CD14-positive monocyte (primary cell): ENCODE data around the gene PLEKHJ1. TPM values are rescaled to one million over a fixed set of nuclear protein-coding genes. Genes with fewer than 3 reads are reported as not detected.
A peak's percentile ranks its signal among the peaks of the same experiment; 100 is the strongest.

ENCODE experiments used
- DNase-seq, 3 donors: peaks; one replicate each; pipeline ENCODE4 v3.0.0-alpha.2; 2011 to 2022
- H2AFZ ChIP-seq: 2 replicates; pipeline ENCODE4 v1.6.0; 2012; ENCODE audit warnings: mild to moderate bottlenecking, low read depth, low read length, inconsistent platforms; ENCODE audit not compliant: insufficient read depth, poor library complexity, severe bottlenecking
- H3K27ac ChIP-seq, 2 donors: 1 replicate in 1 of 2; 2 replicates in 1 of 2; pipeline ENCODE4 v1.5.1; 2012 to 2013; ENCODE audit warnings: low read length in 2 of 2, control low read depth in 1 of 2, inconsistent platforms in 1 of 2, low read depth in 1 of 2, mild to moderate bottlenecking in 1 of 2
- H3K27me3 ChIP-seq, 2 donors: one replicate each; pipeline versions ENCODE4 v1.6.0 to v1.6.1; 2011 to 2013; ENCODE audit warnings: low read length in 2 of 2; ENCODE audit not compliant: control insufficient read depth in 2 of 2, insufficient read depth in 2 of 2
- H3K36me3 ChIP-seq, 2 donors: replicated peaks in 1 of 2; 1 replicate in 1 of 2; 2 replicates in 1 of 2; pipeline versions ENCODE4 v1.5.1 to v1.6.1; 2012 to 2013; ENCODE audit warnings: low read length in 2 of 2, control low read depth in 1 of 2, inconsistent platforms in 1 of 2, mild to moderate bottlenecking in 1 of 2; ENCODE audit not compliant: insufficient read depth in 2 of 2, control insufficient read depth in 1 of 2
- H3K4me1 ChIP-seq, 2 donors: 1 replicate in 1 of 2; 2 replicates in 1 of 2; pipeline versions ENCODE4 v1.5.1 to v1.6.1; 2012 to 2013; ENCODE audit warnings: low read length in 2 of 2, control low read depth in 1 of 2, inconsistent platforms in 1 of 2, mild to moderate bottlenecking in 1 of 2, moderate library complexity in 1 of 2; ENCODE audit not compliant: insufficient read depth in 2 of 2, control insufficient read depth in 1 of 2
- H3K4me2 ChIP-seq: replicated peaks from 2 replicates; pipeline ENCODE3; 2012; ENCODE audit warnings: low read length, moderate library complexity, mild to moderate bottlenecking; ENCODE audit not compliant: poor library complexity, severe bottlenecking; ENCODE audit errors: extremely low read depth
- H3K4me3 ChIP-seq, 3 experiments: fragments of 200-600 bp in 1 of 3; sonication (generic) in 1 of 3; replicated peaks in 1 of 3; 1 replicate in 2 of 3; 2 replicates in 1 of 3; pipeline ENCODE4 v1.5.1; 2011 to 2013; ENCODE audit warnings: low read length in 3 of 3, mild to moderate bottlenecking in 3 of 3, control low read depth in 2 of 3, low read depth in 2 of 3, inconsistent platforms in 1 of 3, moderate library complexity in 1 of 3
- H3K79me2 ChIP-seq: 2 replicates; pipeline ENCODE4 v1.6.0; 2012; ENCODE audit warnings: mild to moderate bottlenecking, control low read depth, inconsistent platforms, low read length, moderate library complexity; ENCODE audit not compliant: insufficient read depth
- H3K9ac ChIP-seq: 2 replicates; pipeline ENCODE4 v1.6.0; 2017; ENCODE audit warnings: low read length, mild to moderate bottlenecking; ENCODE audit not compliant: insufficient read depth, poor library complexity, severe bottlenecking
- H3K9me3 ChIP-seq, 2 donors: replicated peaks in 1 of 2; 1 replicate in 1 of 2; 2 replicates in 1 of 2; pipeline versions ENCODE4 v1.5.1 to v1.6.1; 2012 to 2013; ENCODE audit warnings: low read length in 2 of 2, control low read depth in 1 of 2; ENCODE audit not compliant: control insufficient read depth in 1 of 2, insufficient read depth in 1 of 2
- H4K20me1 ChIP-seq: 2 replicates; pipeline ENCODE4 v1.6.0; 2012; ENCODE audit warnings: mild to moderate bottlenecking, low read length, control low read depth, moderate library complexity; ENCODE audit not compliant: insufficient read depth
- H3K27ac Mint-ChIP-seq, 7 donors: one replicate each; pipeline ENCODE4 v1.8.0; 2020; ENCODE audit warnings: mild to moderate bottlenecking in 7 of 7, mixed read lengths in 7 of 7, moderate library complexity in 6 of 7, inconsistent platforms in 2 of 7
- H3K27me3 Mint-ChIP-seq, 3 donors: one replicate each; pipeline ENCODE4 v1.8.0; 2021 to 2022; ENCODE audit warnings: low read depth in 3 of 3, mild to moderate bottlenecking in 3 of 3, mixed read lengths in 3 of 3, moderate library complexity in 3 of 3, inconsistent platforms in 1 of 3
- H3K36me3 Mint-ChIP-seq, 2 donors: one replicate each; pipeline ENCODE4 v1.8.0; 2020; ENCODE audit warnings: mixed read lengths in 2 of 2, inconsistent platforms in 1 of 2, mild to moderate bottlenecking in 1 of 2
- H3K4me1 Mint-ChIP-seq: one replicate; pipeline ENCODE4 v1.8.0; 2020; ENCODE audit warnings: mild to moderate bottlenecking, mixed read lengths
- H3K4me3 Mint-ChIP-seq, 2 donors: one replicate each; pipeline ENCODE4 v1.8.0; 2020; ENCODE audit warnings: mild to moderate bottlenecking in 2 of 2, mixed read lengths in 2 of 2, moderate library complexity in 1 of 2
- H3K9me3 Mint-ChIP-seq, 7 donors: one replicate each; pipeline ENCODE4 v1.8.0; 2020 to 2022; ENCODE audit warnings: mixed read lengths in 7 of 7, mild to moderate bottlenecking in 6 of 7, moderate library complexity in 6 of 7, inconsistent platforms in 2 of 7
- CTCF ChIP-seq: fragments of 200-600 bp; IDR thresholded peaks from one replicate; pipeline ENCODE4 v1.8.0; 2022; ENCODE audit warnings: antibody characterized with exemption, mild to moderate bottlenecking
- WGBS: methylation state at CpG from one replicate; pipeline ENCODE4 v1.1.5; 2013; ENCODE audit warnings: missing lambda C conversion rate; ENCODE audit not compliant: insufficient coverage; 5-methylcytosine and 5-hydroxymethylcytosine counted together
- intact Hi-C, 2 donors: fragments of 100-400 bp; cut with micrococcal nuclease; formaldehyde crosslinking; loops; one replicate each; pipeline versions ENCODE4 v1.15.0 to v1.15.1; 2023
- polyA plus RNA-seq, 3 donors: library from polyadenylated mRNA; depleted of rRNA in 1 of 3; unstranded in 2 of 3; stranded (reverse) in 1 of 3; fragments of 300-500 nt in 2 of 3; fragments of >200 nt in 1 of 3; fragmentation: Illumina TruSeq in 2 of 3; gene quantifications; 1 replicate in 2 of 3; 2 replicates in 1 of 3; pipeline ENCODE4 v1.2.3, GENCODE V29; 2012 to 2021

The PLEKHJ1 gene
- polyA plus RNA-seq, 3 donors: 62.1 to 90.0 (median 69.0) TPM

GRCh38 chr19:2271234-2272103, 35.3 kb upstream of the PLEKHJ1 start:
- H3K4me2 ChIP-seq: peak overlapping the region; percentile 82
- no peak for TF ChIP-seq CTCF
- peaks cover 24 to 30% of the 10 kb centered on the region in 2 donors for H3K36me3 ChIP-seq
- peak overlapping the region; percentile 100 for H3K9ac ChIP-seq
- Mint-ChIP-seq H3K36me3 (peaks cover 16 to 37% of the 10 kb centered on the region in 2 donors), H3K4me3 (peak overlapping the region; percentile 95 to 98), H3K27ac (peak overlapping the region; percentile 87 to 97 (median 93)), H3K27me3 (peaks cover 0 to 5% (median 2%) of the 10 kb centered on the region in 3 donors), H3K4me1 (peaks cover 57% of the 10 kb centered on the region), H3K9me3 (peaks cover 0 to 7% (median 0%) of the 10 kb centered on the region in 7 donors)
- peak; percentile 55 to 78 (median 66) for DNase-seq
- no peaks in the 10 kb centered on the region for H3K9me3 ChIP-seq
- intact Hi-C loops: loop anchor here (1.0 to 10.0 kb wide), 6 partner anchors 9 to 343 kb away; partner anchors contain the start of genes DOT1L (in 1 of the 2), LSM7 (in 1 of the 2), PLEKHJ1 (in 1 of the 2) and SF3A2 (in 1 of the 2)
- H3K27ac ChIP-seq: peak overlapping the region; percentile 96
- H3K4me1 ChIP-seq: peaks cover 64 to 77% of the 10 kb centered on the region in 2 donors
- WGBS: 25% methylated on average over 40 of the region's 43 CpGs
- H2AFZ ChIP-seq: no peak overlapping the region
- H4K20me1 ChIP-seq: peaks cover 68% of the 10 kb centered on the region
- peak overlapping the region; percentile 72 to 100 (median 100) for H3K4me3 ChIP-seq
- peaks cover 87% of the 10 kb centered on the region for H3K79me2 ChIP-seq
- no peaks in the 10 kb centered on the region for H3K27me3 ChIP-seq

- peak overlapping the region; percentile 96 for H3K27ac ChIP-seq
- peaks cover 73 to 79% of the 10 kb centered on the region in 2 donors for H3K4me1 ChIP-seq
- peaks cover 91% of the 10 kb centered on the region for H3K79me2 ChIP-seq
- Mint-ChIP-seq H3K4me1 (peaks cover 63% of the 10 kb centered on the region), H3K36me3 (peaks cover 15 to 36% of the 10 kb centered on the region in 2 donors), H3K27ac (peak overlapping the region; percentile 87 to 99 (median 97)), H3K4me3 (peak overlapping the region; percentile 95 to 98), H3K27me3 (peaks cover 0 to 5% (median 2%) of the 10 kb centered on the region in 3 donors), H3K9me3 (peaks cover 0 to 7% (median 0%) of the 10 kb centered on the region in 7 donors)
- H4K20me1 ChIP-seq: peaks cover 61% of the 10 kb centered on the region
- no peak for TF ChIP-seq CTCF
- peaks cover 22 to 24% of the 10 kb centered on the region in 2 donors for H3K36me3 ChIP-seq
- H3K27me3 ChIP-seq: no peaks in the 10 kb centered on the region
- under 1% methylated on average over 86 of the region's 88 CpGs for WGBS
- H2AFZ ChIP-seq: no peak overlapping the region
- peak overlapping the region; percentile 94 for H3K4me2 ChIP-seq
- peak overlapping the region; percentile 100 for H3K9ac ChIP-seq
- intact Hi-C loops: loop anchor here (1.0 to 10.0 kb wide), 5 partner anchors 10 to 344 kb away; partner anchors contain the start of genes DOT1L (in 1 of the 2), LSM7 (in 1 of the 2) and SPPL2B (in 1 of the 2)
- DNase-seq: peak; percentile 95 to 98 (median 97)
- H3K4me3 ChIP-seq: peak overlapping the region; percentile 72 to 100 (median 100)
- no peaks in the 10 kb centered on the region for H3K9me3 ChIP-seq
Measured at GRCh38 chr19:2270423-2271233, 34.5 kb upstream of the PLEKHJ1 start.
